ENCODE results near the gene PCNX4. TPM values are rescaled to one million over a fixed set of nuclear protein-coding genes. Genes with fewer than 3 reads are reported as not detected.

The PCNX4 gene
- total and polyA plus RNA-seq, 2 experiments from 2014 or later = 22.9 to 77.5 TPM

DNA sequence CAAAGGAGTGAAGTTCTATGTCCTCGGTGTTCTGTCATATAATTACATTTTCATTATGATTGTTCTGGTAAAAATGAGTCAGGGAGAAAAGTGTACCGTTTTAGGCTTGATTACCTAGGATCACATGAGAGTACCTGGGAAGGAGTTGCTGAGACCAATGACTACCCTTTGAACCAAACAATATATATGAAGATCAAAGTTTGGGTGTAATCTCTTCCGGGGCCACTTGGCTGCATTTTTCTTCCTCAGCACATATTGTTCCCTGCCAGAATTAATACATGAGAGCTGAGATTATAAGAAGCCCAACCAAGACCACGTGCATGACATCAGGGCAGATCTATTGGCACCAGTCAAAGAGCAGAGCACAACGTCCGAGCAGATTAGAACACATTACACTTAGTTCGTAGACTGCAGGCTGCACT is 114.5 kb downstream of the PCNX4 start:
- H3F3A ChIP-seq (replicated peaks; ENCODE audit: low read depth) = peaks cover 5% of the 10 kb centered on the region; the same call in 1 of the 2 replicates
- H3K4me3 ChIP-seq = no peak overlapping the region
- 0 out of 2 replicates have a peak overlapping the region, but pooled peaks have one; percentile 28 for H2AFZ ChIP-seq
- TF ChIP-seq EZH2 (IDR thresholded peaks at IDR 0.05; ENCODE audit: low read depth, unreplicated experiment) (no peak), JUNB (IDR thresholded peaks at IDR 0.05; ENCODE audit: unreplicated experiment) (no peak), ZNF114 (CRISPR knock-in tag; IDR thresholded peaks at IDR 0.05) (no peak), NANOG (IDR thresholded peaks at IDR 0.05; ENCODE audit: borderline replicate concordance) (no peak), POLR2AphosphoS5 (IDR thresholded peaks at IDR 0.05; ENCODE audit: low read depth) (no peak), ZNF331 (CRISPR knock-in tag; IDR thresholded peaks at IDR 0.05; ENCODE audit: low read depth) (no peak), CREB1 (CRISPR knock-in tag; IDR thresholded peaks at IDR 0.05; ENCODE audit: low read depth) (no peak), STAT1 (IDR thresholded peaks at IDR 0.05; ENCODE audit: unreplicated experiment) (no peak), EZH2phosphoT487 (IDR thresholded peaks at IDR 0.05; ENCODE audit: unreplicated experiment) (no peak)
- TF ChIP-seq, protein P1, sequence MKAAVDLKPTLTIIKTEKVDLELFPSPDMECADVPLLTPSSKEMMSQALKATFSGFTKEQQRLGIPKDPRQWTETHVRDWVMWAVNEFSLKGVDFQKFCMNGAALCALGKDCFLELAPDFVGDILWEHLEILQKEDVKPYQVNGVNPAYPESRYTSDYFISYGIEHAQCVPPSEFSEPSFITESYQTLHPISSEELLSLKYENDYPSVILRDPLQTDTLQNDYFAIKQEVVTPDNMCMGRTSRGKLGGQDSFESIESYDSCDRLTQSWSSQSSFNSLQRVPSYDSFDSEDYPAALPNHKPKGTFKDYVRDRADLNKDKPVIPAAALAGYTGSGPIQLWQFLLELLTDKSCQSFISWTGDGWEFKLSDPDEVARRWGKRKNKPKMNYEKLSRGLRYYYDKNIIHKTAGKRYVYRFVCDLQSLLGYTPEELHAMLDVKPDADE (IDR thresholded peaks at IDR 0.05) = no peak
- TF ChIP-seq, protein P2, sequence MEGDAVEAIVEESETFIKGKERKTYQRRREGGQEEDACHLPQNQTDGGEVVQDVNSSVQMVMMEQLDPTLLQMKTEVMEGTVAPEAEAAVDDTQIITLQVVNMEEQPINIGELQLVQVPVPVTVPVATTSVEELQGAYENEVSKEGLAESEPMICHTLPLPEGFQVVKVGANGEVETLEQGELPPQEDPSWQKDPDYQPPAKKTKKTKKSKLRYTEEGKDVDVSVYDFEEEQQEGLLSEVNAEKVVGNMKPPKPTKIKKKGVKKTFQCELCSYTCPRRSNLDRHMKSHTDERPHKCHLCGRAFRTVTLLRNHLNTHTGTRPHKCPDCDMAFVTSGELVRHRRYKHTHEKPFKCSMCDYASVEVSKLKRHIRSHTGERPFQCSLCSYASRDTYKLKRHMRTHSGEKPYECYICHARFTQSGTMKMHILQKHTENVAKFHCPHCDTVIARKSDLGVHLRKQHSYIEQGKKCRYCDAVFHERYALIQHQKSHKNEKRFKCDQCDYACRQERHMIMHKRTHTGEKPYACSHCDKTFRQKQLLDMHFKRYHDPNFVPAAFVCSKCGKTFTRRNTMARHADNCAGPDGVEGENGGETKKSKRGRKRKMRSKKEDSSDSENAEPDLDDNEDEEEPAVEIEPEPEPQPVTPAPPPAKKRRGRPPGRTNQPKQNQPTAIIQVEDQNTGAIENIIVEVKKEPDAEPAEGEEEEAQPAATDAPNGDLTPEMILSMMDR (conservative IDR thresholded peaks at IDR 0.05; ENCODE audit: low read depth in 2 of 2) = no peak
- TF ChIP-seq, protein P3, sequence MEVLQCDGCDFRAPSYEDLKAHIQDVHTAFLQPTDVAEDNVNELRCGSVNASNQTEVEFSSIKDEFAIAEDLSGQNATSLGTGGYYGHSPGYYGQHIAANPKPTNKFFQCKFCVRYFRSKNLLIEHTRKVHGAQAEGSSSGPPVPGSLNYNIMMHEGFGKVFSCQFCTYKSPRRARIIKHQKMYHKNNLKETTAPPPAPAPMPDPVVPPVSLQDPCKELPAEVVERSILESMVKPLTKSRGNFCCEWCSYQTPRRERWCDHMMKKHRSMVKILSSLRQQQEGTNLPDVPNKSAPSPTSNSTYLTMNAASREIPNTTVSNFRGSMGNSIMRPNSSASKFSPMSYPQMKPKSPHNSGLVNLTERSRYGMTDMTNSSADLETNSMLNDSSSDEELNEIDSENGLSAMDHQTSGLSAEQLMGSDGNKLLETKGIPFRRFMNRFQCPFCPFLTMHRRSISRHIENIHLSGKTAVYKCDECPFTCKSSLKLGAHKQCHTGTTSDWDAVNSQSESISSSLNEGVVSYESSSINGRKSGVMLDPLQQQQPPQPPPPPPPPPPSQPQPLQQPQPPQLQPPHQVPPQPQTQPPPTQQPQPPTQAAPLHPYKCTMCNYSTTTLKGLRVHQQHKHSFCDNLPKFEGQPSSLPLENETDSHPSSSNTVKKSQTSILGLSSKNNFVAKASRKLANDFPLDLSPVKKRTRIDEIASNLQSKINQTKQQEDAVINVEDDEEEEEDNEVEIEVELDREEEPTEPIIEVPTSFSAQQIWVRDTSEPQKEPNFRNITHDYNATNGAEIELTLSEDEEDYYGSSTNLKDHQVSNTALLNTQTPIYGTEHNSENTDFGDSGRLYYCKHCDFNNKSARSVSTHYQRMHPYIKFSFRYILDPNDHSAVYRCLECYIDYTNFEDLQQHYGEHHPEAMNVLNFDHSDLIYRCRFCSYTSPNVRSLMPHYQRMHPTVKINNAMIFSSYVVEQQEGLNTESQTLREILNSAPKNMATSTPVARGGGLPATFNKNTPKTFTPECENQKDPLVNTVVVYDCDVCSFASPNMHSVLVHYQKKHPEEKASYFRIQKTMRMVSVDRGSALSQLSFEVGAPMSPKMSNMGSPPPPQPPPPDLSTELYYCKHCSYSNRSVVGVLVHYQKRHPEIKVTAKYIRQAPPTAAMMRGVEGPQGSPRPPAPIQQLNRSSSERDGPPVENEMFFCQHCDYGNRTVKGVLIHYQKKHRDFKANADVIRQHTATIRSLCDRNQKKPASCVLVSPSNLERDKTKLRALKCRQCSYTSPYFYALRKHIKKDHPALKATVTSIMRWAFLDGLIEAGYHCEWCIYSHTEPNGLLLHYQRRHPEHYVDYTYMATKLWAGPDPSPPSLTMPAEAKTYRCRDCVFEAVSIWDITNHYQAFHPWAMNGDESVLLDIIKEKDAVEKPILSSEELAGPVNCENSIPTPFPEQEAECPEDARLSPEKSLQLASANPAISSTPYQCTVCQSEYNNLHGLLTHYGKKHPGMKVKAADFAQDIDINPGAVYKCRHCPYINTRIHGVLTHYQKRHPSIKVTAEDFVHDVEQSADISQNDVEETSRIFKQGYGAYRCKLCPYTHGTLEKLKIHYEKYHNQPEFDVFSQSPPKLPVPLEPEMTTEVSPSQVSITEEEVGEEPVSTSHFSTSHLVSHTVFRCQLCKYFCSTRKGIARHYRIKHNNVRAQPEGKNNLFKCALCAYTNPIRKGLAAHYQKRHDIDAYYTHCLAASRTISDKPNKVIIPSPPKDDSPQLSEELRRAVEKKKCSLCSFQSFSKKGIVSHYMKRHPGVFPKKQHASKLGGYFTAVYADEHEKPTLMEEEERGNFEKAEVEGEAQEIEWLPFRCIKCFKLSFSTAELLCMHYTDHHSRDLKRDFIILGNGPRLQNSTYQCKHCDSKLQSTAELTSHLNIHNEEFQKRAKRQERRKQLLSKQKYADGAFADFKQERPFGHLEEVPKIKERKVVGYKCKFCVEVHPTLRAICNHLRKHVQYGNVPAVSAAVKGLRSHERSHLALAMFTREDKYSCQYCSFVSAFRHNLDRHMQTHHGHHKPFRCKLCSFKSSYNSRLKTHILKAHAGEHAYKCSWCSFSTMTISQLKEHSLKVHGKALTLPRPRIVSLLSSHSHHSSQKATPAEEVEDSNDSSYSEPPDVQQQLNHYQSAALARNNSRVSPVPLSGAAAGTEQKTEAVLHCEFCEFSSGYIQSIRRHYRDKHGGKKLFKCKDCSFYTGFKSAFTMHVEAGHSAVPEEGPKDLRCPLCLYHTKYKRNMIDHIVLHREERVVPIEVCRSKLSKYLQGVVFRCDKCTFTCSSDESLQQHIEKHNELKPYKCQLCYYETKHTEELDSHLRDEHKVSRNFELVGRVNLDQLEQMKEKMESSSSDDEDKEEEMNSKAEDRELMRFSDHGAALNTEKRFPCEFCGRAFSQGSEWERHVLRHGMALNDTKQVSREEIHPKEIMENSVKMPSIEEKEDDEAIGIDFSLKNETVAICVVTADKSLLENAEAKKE (CRISPR knock-in tag; IDR thresholded peaks at IDR 0.05) = no peak
- TF ChIP-seq, protein P4, sequence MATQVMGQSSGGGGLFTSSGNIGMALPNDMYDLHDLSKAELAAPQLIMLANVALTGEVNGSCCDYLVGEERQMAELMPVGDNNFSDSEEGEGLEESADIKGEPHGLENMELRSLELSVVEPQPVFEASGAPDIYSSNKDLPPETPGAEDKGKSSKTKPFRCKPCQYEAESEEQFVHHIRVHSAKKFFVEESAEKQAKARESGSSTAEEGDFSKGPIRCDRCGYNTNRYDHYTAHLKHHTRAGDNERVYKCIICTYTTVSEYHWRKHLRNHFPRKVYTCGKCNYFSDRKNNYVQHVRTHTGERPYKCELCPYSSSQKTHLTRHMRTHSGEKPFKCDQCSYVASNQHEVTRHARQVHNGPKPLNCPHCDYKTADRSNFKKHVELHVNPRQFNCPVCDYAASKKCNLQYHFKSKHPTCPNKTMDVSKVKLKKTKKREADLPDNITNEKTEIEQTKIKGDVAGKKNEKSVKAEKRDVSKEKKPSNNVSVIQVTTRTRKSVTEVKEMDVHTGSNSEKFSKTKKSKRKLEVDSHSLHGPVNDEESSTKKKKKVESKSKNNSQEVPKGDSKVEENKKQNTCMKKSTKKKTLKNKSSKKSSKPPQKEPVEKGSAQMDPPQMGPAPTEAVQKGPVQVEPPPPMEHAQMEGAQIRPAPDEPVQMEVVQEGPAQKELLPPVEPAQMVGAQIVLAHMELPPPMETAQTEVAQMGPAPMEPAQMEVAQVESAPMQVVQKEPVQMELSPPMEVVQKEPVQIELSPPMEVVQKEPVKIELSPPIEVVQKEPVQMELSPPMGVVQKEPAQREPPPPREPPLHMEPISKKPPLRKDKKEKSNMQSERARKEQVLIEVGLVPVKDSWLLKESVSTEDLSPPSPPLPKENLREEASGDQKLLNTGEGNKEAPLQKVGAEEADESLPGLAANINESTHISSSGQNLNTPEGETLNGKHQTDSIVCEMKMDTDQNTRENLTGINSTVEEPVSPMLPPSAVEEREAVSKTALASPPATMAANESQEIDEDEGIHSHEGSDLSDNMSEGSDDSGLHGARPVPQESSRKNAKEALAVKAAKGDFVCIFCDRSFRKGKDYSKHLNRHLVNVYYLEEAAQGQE (IDR thresholded peaks at IDR 0.05; ENCODE audit: unreplicated experiment) = no peak
- no peaks in the 10 kb centered on the region for H3K9me3 Mint-ChIP-seq
- H3K27me3 Mint-ChIP-seq (ENCODE audit: insufficient read depth, low read depth, poor library complexity) = peaks cover 4% of the 10 kb centered on the region
- no peak overlapping the region for H3K27ac Mint-ChIP-seq
- no peaks in the 10 kb centered on the region for H3K79me2 ChIP-seq (replicated peaks; ENCODE audit: insufficient read depth)
- H3K4me3 Mint-ChIP-seq = no peak overlapping the region
- peaks cover 9% of the 10 kb centered on the region; the same call in 1 of the 2 replicates for H3K9me2 ChIP-seq (ENCODE audit: insufficient read depth)
- H3K4me2 ChIP-seq = no peak overlapping the region
- H4K20me1 ChIP-seq (replicated peaks; ENCODE audit: insufficient read depth) = no peaks in the 10 kb centered on the region
- H3K27ac ChIP-seq (ENCODE audit: low read depth) = no peak overlapping the region
- no peaks in the 10 kb centered on the region for H3K36me3 Mint-ChIP-seq (ENCODE audit: low read depth)
- no peaks in the 10 kb centered on the region; the same call in 1 of the 2 replicates for H3K36me3 ChIP-seq (ENCODE audit: insufficient read depth)
- H3K4me1 Mint-ChIP-seq = peaks cover 26% of the 10 kb centered on the region
- H3K4me1 ChIP-seq (ENCODE audit: insufficient read depth) = peaks cover 28% of the 10 kb centered on the region
- no peak for DNase-seq (ENCODE audit: low spot score)
- ATAC-seq = no peak
- H3K27me3 ChIP-seq (ENCODE audit: insufficient read depth) = no peaks in the 10 kb centered on the region
